Smooth muscle cell (in vitro differentiated cells): ENCODE data around the gene WDR86. TPM values are rescaled to one million over a fixed set of nuclear protein-coding genes. Genes with fewer than 3 reads are reported as not detected.

Experiments used
- DNase-seq: peaks from one replicate; lab custom pipeline; 2025; ENCODE audit not compliant: unreplicated experiment; lab: John Stamatoyannopoulos, UW
- H2AFZ ChIP-seq: fragments of 200-600 bp; sonication (generic); 2 replicates; pipeline ENCODE4 v1.6.0; 2016; ENCODE audit warnings: antibody characterized with exemption, low read depth, mild to moderate bottlenecking
- H3F3A ChIP-seq: fragments of 200-600 bp; sonication (generic); 2 replicates; pipeline ENCODE4 v1.6.0; 2017; ENCODE audit warnings: antibody characterized with exemption, low read depth
- H3K27ac ChIP-seq: fragments of 200-600 bp; sonication (generic); 2 replicates; pipeline ENCODE4 v1.5.1; 2016; ENCODE audit warnings: low read depth, mild to moderate bottlenecking
- H3K27me3 ChIP-seq: fragments of 200-600 bp; sonication (generic); 2 replicates; pipeline ENCODE4 v1.6.1; 2016; ENCODE audit warnings: low read depth, mild to moderate bottlenecking
- H3K36me3 ChIP-seq: fragments of 200-600 bp; sonication (generic); 2 replicates; pipeline ENCODE4 v1.5.1; 2016; ENCODE audit warnings: low read depth
- H3K4me1 ChIP-seq: fragments of 200-600 bp; sonication (generic); 2 replicates; pipeline ENCODE4 v1.5.1; 2016; ENCODE audit warnings: low read depth
- H3K4me2 ChIP-seq: fragments of 200-600 bp; sonication (generic); 2 replicates; pipeline ENCODE4 v1.6.0; 2016; ENCODE audit warnings: mild to moderate bottlenecking
- H3K4me3 ChIP-seq: fragments of 200-600 bp; sonication (generic); 2 replicates; pipeline ENCODE4 v1.5.1; 2016; ENCODE audit warnings: mild to moderate bottlenecking
- H3K79me2 ChIP-seq: fragments of 200-600 bp; sonication (generic); 2 replicates; pipeline ENCODE4 v1.6.0; 2016; ENCODE audit warnings: low read depth, mild to moderate bottlenecking
- H3K9ac ChIP-seq: fragments of 200-600 bp; sonication (generic); 2 replicates; pipeline ENCODE4 v1.6.0; 2016; ENCODE audit warnings: low read depth
- H3K9me3 ChIP-seq: fragments of 200-600 bp; sonication (generic); replicated peaks from 2 replicates; pipeline ENCODE4 v1.5.1; 2016; ENCODE audit warnings: low read depth
- H4K20me1 ChIP-seq: fragments of 200-600 bp; sonication (generic); 2 replicates; pipeline ENCODE4 v1.6.0; 2016; ENCODE audit warnings: low read depth
- CTCF ChIP-seq: fragments of 200-600 bp; sonication (generic); IDR thresholded peaks from 2 replicates; pipeline ENCODE4 v1.5.1; 2017; ENCODE audit warnings: borderline replicate concordance, mild to moderate bottlenecking, antibody characterized with exemption; ENCODE audit not compliant: insufficient read depth, poor library complexity, severe bottlenecking
- WGBS: methylation state at CpG from one replicate; pipeline ENCODE4 v1.1.7; 2016; ENCODE audit warnings: low lambda C conversion rate; 5-methylcytosine and 5-hydroxymethylcytosine counted together
- polyA plus RNA-seq: library from polyadenylated mRNA; unstranded; fragments of >200 nt; fragmentation: Nextera tagmentation; extraction: Ambion mirVana; gene quantifications from 2 replicates; pipeline ENCODE4 v1.2.1, GENCODE V29; 2016
- total RNA-seq: library from RNA; depleted of rRNA; stranded (reverse); fragments of >200 nt; gene quantifications from 2 replicates; pipeline ENCODE4 v1.2.3, GENCODE V29; 2014

The WDR86 gene
- total and polyA plus RNA-seq, 2 experiments from 2014 or later: 1.3 to 4.1 TPM

DNA sequence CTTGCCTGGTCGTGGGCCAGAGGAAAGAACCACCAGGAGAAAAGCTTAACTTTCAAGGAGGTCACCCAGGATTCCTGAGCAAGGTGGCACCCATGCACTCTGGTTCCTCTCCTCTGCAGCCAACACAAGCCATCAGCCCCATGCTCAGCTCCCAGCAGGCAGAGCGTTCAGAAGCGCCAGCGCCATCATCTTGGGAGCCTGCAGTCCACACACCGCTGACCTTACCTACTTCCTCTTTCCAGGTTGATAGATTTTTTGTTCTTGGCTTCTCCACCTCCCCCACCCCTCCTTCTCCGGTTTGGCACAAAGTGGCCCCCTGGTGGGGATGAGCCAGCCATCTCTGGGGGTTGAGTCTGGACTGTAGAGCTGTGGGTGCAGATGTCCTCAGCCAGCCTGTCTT lies 1.7 kb upstream of the WDR86 start:
- no peak overlapping the region for H3K27ac ChIP-seq
- 84% methylated on average over 6 of the region's 6 CpGs for WGBS
- H3K79me2 ChIP-seq: no peaks in the 10 kb centered on the region
- H3K4me3 ChIP-seq: no peak overlapping the region
- no peaks in the 10 kb centered on the region for H4K20me1 ChIP-seq
- H3F3A ChIP-seq: no peaks in the 10 kb centered on the region
- H3K9ac ChIP-seq: no peak overlapping the region
- no peak for TF ChIP-seq CTCF
- H2AFZ ChIP-seq: no peak overlapping the region
- peaks cover 36% of the 10 kb centered on the region for H3K27me3 ChIP-seq
- no peaks in the 10 kb centered on the region for H3K4me1 ChIP-seq
- no peak overlapping the region for H3K4me2 ChIP-seq
- no peaks in the 10 kb centered on the region for H3K9me3 ChIP-seq
- H3K36me3 ChIP-seq: no peaks in the 10 kb centered on the region
- DNase-seq: no peak

GRCh38 chr7:151410405-151411390 lies 860 bp upstream of the WDR86 start:
- Histone ChIP-seq H3K4me1 (no peaks in the 10 kb centered on the region), H4K20me1 (no peaks in the 10 kb centered on the region), H3K79me2 (no peaks in the 10 kb centered on the region), H3K4me2 (peak overlapping the region; percentile 96), H3F3A (no peaks in the 10 kb centered on the region), H3K36me3 (no peaks in the 10 kb centered on the region), H3K9me3 (no peaks in the 10 kb centered on the region), H3K27ac (no peak overlapping the region), H3K4me3 (peak overlapping the region; percentile 73), H3K9ac (peak overlapping the region; percentile 66), H2AFZ (peak overlapping the region; percentile 81), H3K27me3 (peaks cover 36% of the 10 kb centered on the region)
- TF ChIP-seq CTCF: no peak
- 20% methylated on average over 55 of the region's 55 CpGs for WGBS
- DNase-seq: no peak

GRCh38 chr7:151408839-151409666 lies 785 bp downstream of the WDR86 start:
- H3K36me3 ChIP-seq: no peaks in the 10 kb centered on the region
- no peak overlapping the region for H3K27ac ChIP-seq
- no peak for TF ChIP-seq CTCF
- DNase-seq: no peak
- no peaks in the 10 kb centered on the region for H3K9me3 ChIP-seq
- H2AFZ ChIP-seq: peak overlapping the region; percentile 81
- H4K20me1 ChIP-seq: no peaks in the 10 kb centered on the region
- H3K27me3 ChIP-seq: peaks cover 36% of the 10 kb centered on the region
- no peaks in the 10 kb centered on the region for H3K79me2 ChIP-seq
- peak overlapping the region; percentile 73 for H3K4me3 ChIP-seq
- 9% methylated on average over 39 of the region's 61 CpGs for WGBS
- H3K9ac ChIP-seq: no peak overlapping the region
- H3K4me1 ChIP-seq: no peaks in the 10 kb centered on the region
- peak overlapping the region; percentile 96 for H3K4me2 ChIP-seq
- H3F3A ChIP-seq: no peaks in the 10 kb centered on the region
